ENCODE measurements around the gene HOXD10. TPM values are rescaled to one million over a fixed set of nuclear protein-coding genes. Genes with fewer than 3 reads are reported as not detected.

The HOXD10 gene
- total and polyA plus RNA-seq, 2 donors (not counting 1 experiment from before 2014, with no cell fraction given), result not detected

DNA sequence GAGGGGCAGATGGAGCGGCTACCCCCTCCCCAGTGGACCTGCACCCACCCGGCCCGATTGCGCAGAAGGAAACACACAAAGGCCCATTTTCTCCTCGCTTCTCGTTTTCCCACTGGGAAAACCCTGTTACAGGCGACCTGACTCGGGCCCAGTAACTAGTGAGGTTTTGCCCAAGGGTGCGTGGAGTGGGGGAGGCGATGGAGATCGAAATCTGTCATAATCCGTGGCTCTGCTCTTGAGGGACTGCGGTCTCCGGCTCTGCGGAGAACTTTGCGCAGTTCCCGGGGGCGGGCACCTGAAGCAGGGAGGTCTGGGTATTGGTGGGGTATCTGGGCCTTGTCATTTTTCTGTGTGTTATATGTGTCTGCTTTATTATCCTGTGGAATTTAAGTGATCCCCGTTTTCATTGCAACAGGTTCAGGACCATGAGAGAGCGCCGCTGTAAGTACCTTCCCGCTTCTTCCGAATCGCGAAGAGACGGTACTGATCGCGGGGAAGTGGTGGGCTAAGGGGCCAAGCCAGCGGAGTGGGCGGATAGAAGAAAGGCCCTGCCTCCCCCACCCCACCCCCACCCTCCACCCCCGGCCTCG is 30.7 kb downstream of the HOXD10 start:
- Histone ChIP-seq H3K4me3 (replicated peaks in 1 of 4; ENCODE audit: control extremely low read depth in 1 of 4, insufficient read depth in 1 of 4, low read depth in 3 of 4, low read length in 4 of 4) (no peak overlapping the region), H3K27me3 (ENCODE audit: control insufficient read depth, insufficient read depth, low read length) (peaks cover 62% of the 10 kb centered on the region), H3K27ac (ENCODE audit: insufficient read depth, low read length) (no peak overlapping the region), H3K9me3 (ENCODE audit: control insufficient read depth, insufficient read depth, low read depth, low read length) (no peaks in the 10 kb centered on the region), H3K9ac (ENCODE audit: insufficient read depth, low read length) (no peak overlapping the region), H3K4me1 (ENCODE audit: control insufficient read depth, extremely low read depth, insufficient read depth, low read length) (no peaks in the 10 kb centered on the region), H2AFZ (ENCODE audit: low read length) (no peak overlapping the region), H3K4me2 (ENCODE audit: extremely low read depth, insufficient read depth, low read length) (no peak overlapping the region), H3K79me2 (ENCODE audit: control insufficient read depth, insufficient read depth, low read length) (no peaks in the 10 kb centered on the region), H4K20me1 (ENCODE audit: control insufficient read depth, extremely low read depth, insufficient read depth, low read length) (no peaks in the 10 kb centered on the region), H3K36me3 (ENCODE audit: control insufficient read depth, insufficient read depth, low read length) (no peaks in the 10 kb centered on the region)
- TF ChIP-seq, protein P1, sequence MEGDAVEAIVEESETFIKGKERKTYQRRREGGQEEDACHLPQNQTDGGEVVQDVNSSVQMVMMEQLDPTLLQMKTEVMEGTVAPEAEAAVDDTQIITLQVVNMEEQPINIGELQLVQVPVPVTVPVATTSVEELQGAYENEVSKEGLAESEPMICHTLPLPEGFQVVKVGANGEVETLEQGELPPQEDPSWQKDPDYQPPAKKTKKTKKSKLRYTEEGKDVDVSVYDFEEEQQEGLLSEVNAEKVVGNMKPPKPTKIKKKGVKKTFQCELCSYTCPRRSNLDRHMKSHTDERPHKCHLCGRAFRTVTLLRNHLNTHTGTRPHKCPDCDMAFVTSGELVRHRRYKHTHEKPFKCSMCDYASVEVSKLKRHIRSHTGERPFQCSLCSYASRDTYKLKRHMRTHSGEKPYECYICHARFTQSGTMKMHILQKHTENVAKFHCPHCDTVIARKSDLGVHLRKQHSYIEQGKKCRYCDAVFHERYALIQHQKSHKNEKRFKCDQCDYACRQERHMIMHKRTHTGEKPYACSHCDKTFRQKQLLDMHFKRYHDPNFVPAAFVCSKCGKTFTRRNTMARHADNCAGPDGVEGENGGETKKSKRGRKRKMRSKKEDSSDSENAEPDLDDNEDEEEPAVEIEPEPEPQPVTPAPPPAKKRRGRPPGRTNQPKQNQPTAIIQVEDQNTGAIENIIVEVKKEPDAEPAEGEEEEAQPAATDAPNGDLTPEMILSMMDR (conservative IDR thresholded peaks at IDR 0.05 in 1 of 2, IDR thresholded peaks at IDR 0.05 in 1 of 2; ENCODE audit: low read depth in 1 of 2, low read length in 2 of 2), result no peak
- TF ChIP-seq EZH2 (IDR thresholded peaks at IDR 0.05; ENCODE audit: low read length, missing control alignments), result peak; percentile 61
- no peak for DNase-seq (ENCODE audit: low read depth in 2 of 2)

DNA sequence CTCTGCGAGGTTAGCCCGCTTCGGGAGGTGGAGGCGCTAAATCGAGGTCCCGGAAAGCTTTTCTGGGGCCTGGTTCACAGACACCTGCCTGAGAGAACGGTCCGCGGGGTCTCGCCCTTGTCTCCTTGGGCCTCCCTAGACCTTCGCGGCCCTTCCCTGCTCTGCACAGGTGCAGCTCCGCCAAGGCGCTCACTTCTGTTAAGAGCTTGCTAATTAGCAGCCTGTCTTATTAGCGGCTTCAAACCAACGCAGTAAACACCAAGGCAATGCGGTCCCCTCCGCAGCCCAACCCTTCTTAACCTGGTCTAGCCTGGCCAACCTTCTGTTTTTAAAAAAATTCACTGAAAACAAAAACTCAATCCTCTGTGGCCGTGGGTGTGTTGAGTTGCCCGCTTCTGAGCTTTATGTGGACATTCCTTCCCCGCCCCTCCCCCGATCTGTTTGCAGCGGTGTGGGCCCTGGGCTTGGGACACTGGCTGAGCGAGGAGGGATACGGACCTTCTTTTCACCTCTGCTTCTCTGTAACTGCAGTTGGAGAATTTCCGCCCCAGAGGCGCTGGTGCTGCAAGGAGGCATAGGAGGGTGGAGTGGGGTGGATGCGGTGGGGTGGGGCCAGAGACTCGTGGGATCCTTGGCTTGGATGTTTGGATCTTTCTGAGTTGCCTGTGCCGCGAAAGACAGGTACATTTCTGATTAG is 31.4 kb downstream of the HOXD10 start:
- Histone ChIP-seq H3K4me2 (ENCODE audit: extremely low read depth, insufficient read depth, low read length) (no peak overlapping the region), H3K27ac (ENCODE audit: insufficient read depth, low read length) (no peak overlapping the region), H3K36me3 (ENCODE audit: control insufficient read depth, insufficient read depth, low read length) (no peaks in the 10 kb centered on the region), H3K4me3 (replicated peaks in 1 of 4; ENCODE audit: control extremely low read depth in 1 of 4, insufficient read depth in 1 of 4, low read depth in 3 of 4, low read length in 4 of 4) (no peak overlapping the region), H3K4me1 (ENCODE audit: control insufficient read depth, extremely low read depth, insufficient read depth, low read length) (no peaks in the 10 kb centered on the region), H3K9ac (ENCODE audit: insufficient read depth, low read length) (no peak overlapping the region), H3K79me2 (ENCODE audit: control insufficient read depth, insufficient read depth, low read length) (no peaks in the 10 kb centered on the region), H3K27me3 (ENCODE audit: control insufficient read depth, insufficient read depth, low read length) (peaks cover 68% of the 10 kb centered on the region), H3K9me3 (ENCODE audit: control insufficient read depth, insufficient read depth, low read depth, low read length) (no peaks in the 10 kb centered on the region), H4K20me1 (ENCODE audit: control insufficient read depth, extremely low read depth, insufficient read depth, low read length) (no peaks in the 10 kb centered on the region), H2AFZ (ENCODE audit: low read length) (no peak overlapping the region)
- no peak for DNase-seq (ENCODE audit: low read depth in 2 of 2)
- TF ChIP-seq EZH2 (IDR thresholded peaks at IDR 0.05; ENCODE audit: low read length, missing control alignments), result peak; percentile 73
- TF ChIP-seq, protein P1 (conservative IDR thresholded peaks at IDR 0.05 in 1 of 2, IDR thresholded peaks at IDR 0.05 in 1 of 2; ENCODE audit: low read depth in 1 of 2, low read length in 2 of 2), result no peak

DNA sequence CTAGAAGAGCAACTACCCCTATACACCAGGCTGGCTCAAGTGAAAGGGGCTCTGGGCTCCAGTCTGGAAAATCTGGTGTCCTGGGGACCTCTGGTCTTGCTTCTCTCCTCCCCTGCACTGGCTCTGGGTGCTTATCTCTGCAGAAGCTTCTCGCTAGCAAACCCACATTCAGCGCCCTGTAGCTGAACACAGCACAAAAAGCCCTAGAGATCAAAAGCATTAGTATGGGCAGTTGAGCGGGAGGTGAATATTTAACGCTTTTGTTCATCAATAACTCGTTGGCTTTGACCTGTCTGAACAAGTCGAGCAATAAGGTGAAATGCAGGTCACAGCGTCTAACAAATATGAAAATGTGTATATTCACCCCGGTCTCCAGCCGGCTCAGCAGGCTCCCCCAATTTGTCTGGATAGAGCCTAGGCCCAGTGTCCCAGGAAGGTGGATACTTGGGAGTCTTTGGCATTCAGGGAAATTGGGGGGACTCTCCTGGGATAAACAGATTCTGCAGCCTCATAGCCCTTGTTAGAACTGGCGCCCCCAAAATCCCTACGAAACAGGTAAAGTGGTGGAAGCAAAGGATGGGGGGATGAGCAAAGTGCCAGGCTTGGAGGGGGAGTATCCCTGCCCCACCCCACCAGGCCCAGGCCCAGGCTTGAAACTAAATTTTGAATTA is 32.3 kb downstream of the HOXD10 start:
- H3K4me3 ChIP-seq (replicated peaks in 1 of 4; ENCODE audit: control extremely low read depth in 1 of 4, insufficient read depth in 1 of 4, low read depth in 3 of 4, low read length in 4 of 4), result no peak overlapping the region

More for the DNA sequence above, 32.3 kb downstream of the HOXD10 start:
- Histone ChIP-seq H3K4me1 (ENCODE audit: control insufficient read depth, extremely low read depth, insufficient read depth, low read length) (no peaks in the 10 kb centered on the region), H4K20me1 (ENCODE audit: control insufficient read depth, extremely low read depth, insufficient read depth, low read length) (no peaks in the 10 kb centered on the region), H3K27me3 (ENCODE audit: control insufficient read depth, insufficient read depth, low read length) (peaks cover 74% of the 10 kb centered on the region), H3K79me2 (ENCODE audit: control insufficient read depth, insufficient read depth, low read length) (no peaks in the 10 kb centered on the region), H3K4me2 (ENCODE audit: extremely low read depth, insufficient read depth, low read length) (no peak overlapping the region), H3K9ac (ENCODE audit: insufficient read depth, low read length) (no peak overlapping the region), H3K27ac (ENCODE audit: insufficient read depth, low read length) (no peak overlapping the region), H2AFZ (ENCODE audit: low read length) (no peak overlapping the region), H3K9me3 (ENCODE audit: control insufficient read depth, insufficient read depth, low read depth, low read length) (no peaks in the 10 kb centered on the region), H3K36me3 (ENCODE audit: control insufficient read depth, insufficient read depth, low read length) (no peaks in the 10 kb centered on the region)
- TF ChIP-seq, protein P1 (conservative IDR thresholded peaks at IDR 0.05 in 1 of 2, IDR thresholded peaks at IDR 0.05 in 1 of 2; ENCODE audit: low read depth in 1 of 2, low read length in 2 of 2), result no peak
- no peak for TF ChIP-seq EZH2 (IDR thresholded peaks at IDR 0.05; ENCODE audit: low read length, missing control alignments)
- DNase-seq (ENCODE audit: low read depth in 2 of 2), result no peak

Data from fibroblast of lung (primary cell).